ENCODE results near the gene BBS7. TPM values are rescaled to one million over a fixed set of nuclear protein-coding genes. Genes with fewer than 3 reads are reported as not detected.

Gene BBS7
- polyA plus RNA-seq, 1 of the 3 experiments (the other 2 are of a cell fraction): 24.3 TPM

DNA sequence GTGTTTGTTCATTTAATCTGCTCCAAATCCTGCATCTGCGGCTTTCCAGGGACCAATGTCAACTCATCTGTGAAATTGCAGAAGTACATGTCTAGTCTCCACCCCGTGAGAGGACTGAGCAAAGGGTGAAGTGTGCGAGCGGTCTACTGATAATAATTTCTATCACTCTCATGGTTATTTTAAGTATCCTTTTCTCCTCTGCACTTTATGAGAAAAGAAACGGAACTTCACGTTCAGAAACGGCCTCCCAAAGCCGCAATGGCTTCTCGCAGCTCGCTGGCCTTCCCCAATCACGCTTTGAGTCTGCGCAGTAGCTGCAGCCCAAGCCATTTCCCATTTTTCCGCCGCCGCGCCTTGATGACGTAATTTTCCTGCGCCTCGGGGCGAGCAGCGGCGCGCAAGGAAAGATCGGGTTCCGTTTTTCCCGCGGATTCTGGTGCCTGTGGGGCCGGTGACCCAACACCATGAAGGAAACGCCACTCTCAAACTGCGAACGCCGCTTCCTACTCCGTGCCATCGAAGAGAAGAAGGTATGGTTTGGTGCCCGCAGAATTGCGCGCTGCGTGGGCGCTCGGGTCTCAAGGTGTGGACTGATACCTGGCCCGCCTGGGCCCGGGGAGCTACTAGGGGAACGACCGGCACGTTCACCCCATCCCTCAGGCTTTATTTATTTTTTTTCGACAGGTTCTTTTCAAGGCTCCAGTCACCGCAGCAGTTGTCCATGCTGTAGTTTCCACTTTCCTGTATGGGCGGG lies 69.1 kb downstream of the BBS7 start, which contains the start of gene EXOSC9 (continued):
- TF ChIP-seq, protein P1, sequence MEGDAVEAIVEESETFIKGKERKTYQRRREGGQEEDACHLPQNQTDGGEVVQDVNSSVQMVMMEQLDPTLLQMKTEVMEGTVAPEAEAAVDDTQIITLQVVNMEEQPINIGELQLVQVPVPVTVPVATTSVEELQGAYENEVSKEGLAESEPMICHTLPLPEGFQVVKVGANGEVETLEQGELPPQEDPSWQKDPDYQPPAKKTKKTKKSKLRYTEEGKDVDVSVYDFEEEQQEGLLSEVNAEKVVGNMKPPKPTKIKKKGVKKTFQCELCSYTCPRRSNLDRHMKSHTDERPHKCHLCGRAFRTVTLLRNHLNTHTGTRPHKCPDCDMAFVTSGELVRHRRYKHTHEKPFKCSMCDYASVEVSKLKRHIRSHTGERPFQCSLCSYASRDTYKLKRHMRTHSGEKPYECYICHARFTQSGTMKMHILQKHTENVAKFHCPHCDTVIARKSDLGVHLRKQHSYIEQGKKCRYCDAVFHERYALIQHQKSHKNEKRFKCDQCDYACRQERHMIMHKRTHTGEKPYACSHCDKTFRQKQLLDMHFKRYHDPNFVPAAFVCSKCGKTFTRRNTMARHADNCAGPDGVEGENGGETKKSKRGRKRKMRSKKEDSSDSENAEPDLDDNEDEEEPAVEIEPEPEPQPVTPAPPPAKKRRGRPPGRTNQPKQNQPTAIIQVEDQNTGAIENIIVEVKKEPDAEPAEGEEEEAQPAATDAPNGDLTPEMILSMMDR (IDR thresholded peaks at IDR 0.05): no peak
- no peak for TF ChIP-seq RAD21 (IDR thresholded peaks at IDR 0.05; ENCODE audit: low read length)
- peak; percentile 91 for TF ChIP-seq ELF1 (IDR thresholded peaks at IDR 0.05)
- TF ChIP-seq NRF1 (IDR thresholded peaks at IDR 0.05; ENCODE audit: low read depth, low read length): peak; percentile 73
- TF ChIP-seq IRF3 (IDR thresholded peaks at IDR 0.05; ENCODE audit: low read depth, low read length): no peak
- TF ChIP-seq MAX (IDR thresholded peaks at IDR 0.05; ENCODE audit: low read depth): peak; percentile 75; the same call in 1 of the 2 replicates
- TF ChIP-seq FOXM1 (IDR thresholded peaks at IDR 0.05; ENCODE audit: low read depth): no peak
- TF ChIP-seq EZH2phosphoT487 (IDR thresholded peaks at IDR 0.05; ENCODE audit: borderline replicate concordance, low read depth): no peak
- peak; percentile 77 for TF ChIP-seq TAF1 (IDR thresholded peaks at IDR 0.05; ENCODE audit: borderline replicate concordance, low read depth, low read length)
- peak; percentile 81; the same call in 1 of the 2 replicates for TF ChIP-seq SIN3A (IDR thresholded peaks at IDR 0.05; ENCODE audit: borderline replicate concordance, low read depth, low read length)

GRCh38 chr4:121800638-121800960 lies 69.7 kb downstream of the BBS7 start:
- Histone ChIP-seq H3K36me3 (replicated peaks in 1 of 2; ENCODE audit: control insufficient read depth in 1 of 2, insufficient read depth in 2 of 2, low read length in 1 of 2) (peaks cover 25 to 37% of the 10 kb centered on the region in 2 experiments), H3K4me2 (peak overlapping the region; percentile 88), H3K4me3 (ENCODE audit: low read depth in 2 of 2, low read length in 1 of 2) (peak overlapping the region; percentile 88 to 94), H3K27me3 (ENCODE audit: insufficient read depth) (no peaks in the 10 kb centered on the region), H4K20me1 (ENCODE audit: insufficient read depth) (no peaks in the 10 kb centered on the region), H3F3A (replicated peaks; ENCODE audit: insufficient read depth) (peaks cover 6% of the 10 kb centered on the region), H3K9ac (peak overlapping the region; percentile 91), H2AFZ (ENCODE audit: low read depth) (peak overlapping the region; percentile 91), H3K9me2 (no peaks in the 10 kb centered on the region), H3K27ac (ENCODE audit: low read depth in 2 of 2, low read length in 1 of 2) (peak overlapping the region; percentile 90 to 95), H3K4me1 (ENCODE audit: control insufficient read depth in 1 of 2, insufficient read depth in 2 of 2, low read depth in 1 of 2, low read length in 1 of 2) (peaks cover 7 to 12% of the 10 kb centered on the region in 2 experiments; a peak in 3 of 4 replicates), H3K9me3 (no peaks in the 10 kb centered on the region), H3K79me2 (ENCODE audit: insufficient read depth) (peaks cover 45% of the 10 kb centered on the region)
- ChIA-PET CTCF (no interaction called here), POLR2A (interaction anchor here (0.6 to 1.8 kb wide), 4 partner anchors 23 to 104 kb away, joined by 4 to 9 read pairs (median 5); partner anchors contain the start of genes ANXA5, BBS7 and CCNA2)
- 16% methylated on average over 8 of the region's 8 CpGs for WGBS (ENCODE audit: low lambda C conversion rate)
- TF ChIP-seq REST (IDR thresholded peaks at IDR 0.05; ENCODE audit: low read depth, low read length) (no peak), CHD2 (IDR thresholded peaks at IDR 0.05; ENCODE audit: low read length, partially characterized antibody) (no peak), FOSL2 (IDR thresholded peaks at IDR 0.05; ENCODE audit: borderline replicate concordance, low read depth) (no peak), TEAD4 (IDR thresholded peaks at IDR 0.05; ENCODE audit: borderline replicate concordance, insufficient read depth) (no peak), EP300 (IDR thresholded peaks at IDR 0.05; ENCODE audit: borderline replicate concordance in 1 of 2, low read depth in 1 of 2, low read length in 1 of 2) (no peak), SIN3A (IDR thresholded peaks at IDR 0.05; ENCODE audit: borderline replicate concordance, low read depth, low read length) (no peak), MXI1 (IDR thresholded peaks at IDR 0.05; ENCODE audit: low read depth, low read length) (no peak), TAF1 (IDR thresholded peaks at IDR 0.05; ENCODE audit: borderline replicate concordance, low read depth, low read length) (no peak), TCF12 (IDR thresholded peaks at IDR 0.05) (no peak)
- TF ChIP-seq, protein P2, sequence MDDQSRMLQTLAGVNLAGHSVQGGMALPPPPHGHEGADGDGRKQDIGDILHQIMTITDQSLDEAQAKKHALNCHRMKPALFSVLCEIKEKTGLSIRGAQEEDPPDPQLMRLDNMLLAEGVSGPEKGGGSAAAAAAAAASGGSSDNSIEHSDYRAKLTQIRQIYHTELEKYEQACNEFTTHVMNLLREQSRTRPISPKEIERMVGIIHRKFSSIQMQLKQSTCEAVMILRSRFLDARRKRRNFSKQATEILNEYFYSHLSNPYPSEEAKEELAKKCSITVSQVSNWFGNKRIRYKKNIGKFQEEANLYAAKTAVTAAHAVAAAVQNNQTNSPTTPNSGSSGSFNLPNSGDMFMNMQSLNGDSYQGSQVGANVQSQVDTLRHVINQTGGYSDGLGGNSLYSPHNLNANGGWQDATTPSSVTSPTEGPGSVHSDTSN (IDR thresholded peaks at IDR 0.05): no peak
- peak; percentile 20 for DNase-seq

All from SK-N-SH (cell line).